ENCODE data around the gene OLFML3. TPM values are rescaled to one million over a fixed set of nuclear protein-coding genes. Genes with fewer than 3 reads are reported as not detected.

The OLFML3 gene
- total and polyA plus RNA-seq, 2 of the 8 experiments (the other 6 are each of a cell fraction or from before 2014, with no cell fraction given) = 56.0 to 72.3 TPM

- no peak for TF ChIP-seq TAF7 (optimal IDR thresholded peaks at IDR 0.05; ENCODE audit: borderline replicate concordance, low read depth, low read length)
- no peak for TF ChIP-seq SIN3A (conservative IDR thresholded peaks at IDR 0.05 in 1 of 2, IDR thresholded peaks at IDR 0.05 in 1 of 2; ENCODE audit: low read depth in 1 of 2, low read length in 2 of 2)
Observed at GRCh38 chr1:113993072-113993471, 13.8 kb downstream of the OLFML3 start (continued).

Data from H1 (cell line).